ENCODE results near the gene ZNF654. TPM values are rescaled to one million over a fixed set of nuclear protein-coding genes. Genes with fewer than 3 reads are reported as not detected.
A peak's percentile ranks its signal among the peaks of the same experiment; 100 is the strongest.

ZNF654 gene
- total and polyA plus RNA-seq, 9 of the 15 experiments (the other 6 are each of a cell fraction or from before 2014, with no cell fraction given), result 2.4 to 8.6 (median 5.1) TPM

DNA sequence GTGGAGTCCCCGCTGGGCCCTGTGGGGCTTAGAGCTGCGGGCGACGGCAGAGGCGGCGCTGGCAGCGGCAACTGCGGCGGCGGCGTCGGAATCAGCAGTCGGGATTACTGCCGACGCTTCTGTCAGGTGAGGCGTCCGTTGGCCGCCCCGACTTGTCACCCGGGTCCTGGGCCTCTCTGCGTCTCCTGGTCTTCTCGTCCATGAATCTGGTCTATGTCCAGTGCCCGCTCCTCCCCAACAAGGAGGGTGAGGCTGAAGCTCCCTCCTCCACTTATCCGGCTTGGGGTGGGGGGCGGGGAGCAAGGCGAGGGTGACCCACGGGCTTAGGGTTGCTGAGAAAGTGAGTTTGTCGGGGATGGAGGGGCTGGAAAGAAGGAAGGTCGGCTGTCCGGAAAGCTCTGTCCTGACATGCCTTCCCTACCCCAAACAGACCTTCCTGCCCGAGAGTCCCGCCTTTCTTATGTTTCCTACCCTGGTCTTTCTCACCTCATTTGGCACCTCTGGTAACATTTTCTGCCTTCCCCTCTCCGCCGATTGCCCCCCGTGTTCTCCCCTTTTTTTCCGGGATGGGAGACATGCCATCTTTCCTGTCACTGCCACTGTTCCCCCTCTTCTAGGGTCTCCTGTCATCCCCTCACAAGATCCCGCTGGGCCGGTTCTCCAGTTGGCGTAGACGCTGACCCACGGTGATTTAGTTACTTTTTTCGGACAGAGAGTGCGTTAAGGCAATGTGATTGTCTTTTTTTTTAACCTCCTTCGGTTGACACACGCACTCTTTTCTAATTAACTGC is 520 bp downstream of the ZNF654 start (continued):
- TF ChIP-seq, protein P1, sequence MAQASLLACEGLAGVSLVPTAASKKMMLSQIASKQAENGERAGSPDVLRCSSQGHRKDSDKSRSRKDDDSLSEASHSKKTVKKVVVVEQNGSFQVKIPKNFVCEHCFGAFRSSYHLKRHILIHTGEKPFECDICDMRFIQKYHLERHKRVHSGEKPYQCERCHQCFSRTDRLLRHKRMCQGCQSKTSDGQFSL (CRISPR knock-in tag; IDR thresholded peaks at IDR 0.05), result no peak
- TF ChIP-seq, protein P1 (tag; IDR thresholded peaks at IDR 0.05), result no peak
- TF ChIP-seq, protein P2, sequence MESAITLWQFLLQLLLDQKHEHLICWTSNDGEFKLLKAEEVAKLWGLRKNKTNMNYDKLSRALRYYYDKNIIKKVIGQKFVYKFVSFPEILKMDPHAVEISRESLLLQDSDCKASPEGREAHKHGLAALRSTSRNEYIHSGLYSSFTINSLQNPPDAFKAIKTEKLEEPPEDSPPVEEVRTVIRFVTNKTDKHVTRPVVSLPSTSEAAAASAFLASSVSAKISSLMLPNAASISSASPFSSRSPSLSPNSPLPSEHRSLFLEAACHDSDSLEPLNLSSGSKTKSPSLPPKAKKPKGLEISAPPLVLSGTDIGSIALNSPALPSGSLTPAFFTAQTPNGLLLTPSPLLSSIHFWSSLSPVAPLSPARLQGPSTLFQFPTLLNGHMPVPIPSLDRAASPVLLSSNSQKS (CRISPR knock-in tag; IDR thresholded peaks at IDR 0.05), result no peak
- TF ChIP-seq TAF9B (IDR thresholded peaks at IDR 0.05; ENCODE audit: partially characterized antibody) (no peak), ZNF766 (CRISPR knock-in tag; conservative IDR thresholded peaks at IDR 0.05) (no peak), SRSF3 (IDR thresholded peaks at IDR 0.05; ENCODE audit: insufficient read depth, low read length) (0 out of 2 replicates have a peak, but pooled peaks have one; percentile 42), KDM4B (IDR thresholded peaks at IDR 0.05; ENCODE audit: borderline replicate concordance in 2 of 2, low read depth in 1 of 2) (no peak), NRF1 (conservative IDR thresholded peaks at IDR 0.05 in 1 of 2, IDR thresholded peaks at IDR 0.05 in 1 of 2) (peak; percentile 51 to 61; a peak in 3 of 4 replicates), PHTF2 (CRISPR knock-in tag; IDR thresholded peaks at IDR 0.05) (no peak), PCBP1 (IDR thresholded peaks at IDR 0.05; ENCODE audit: low read depth, low read length, poor library complexity, severe bottlenecking) (no peak), PYGO2 (tag; IDR thresholded peaks at IDR 0.05) (no peak), BRF1 (IDR thresholded peaks at IDR 0.05; ENCODE audit: borderline replicate concordance, extremely low read depth, insufficient read length) (no peak), ZNF717 (CRISPR knock-in tag; IDR thresholded peaks at IDR 0.05) (no peak), MCM2 (IDR thresholded peaks at IDR 0.05; ENCODE audit: low read depth) (no peak), NCOA2 (IDR thresholded peaks at IDR 0.05; ENCODE audit: partially characterized antibody in 2 of 2) (no peak), ZBTB7A (IDR thresholded peaks at IDR 0.05; ENCODE audit: borderline replicate concordance, control insufficient read depth, low read depth, low read length) (0 out of 2 replicates have a peak, but pooled peaks have one; percentile 38), CEBPB (tag; IDR thresholded peaks at IDR 0.05) (no peak), SMARCE1 (IDR thresholded peaks at IDR 0.05) (no peak), HDAC8 (tag; IDR thresholded peaks at IDR 0.05) (no peak), SMARCA5 (IDR thresholded peaks at IDR 0.05) (no peak), POLR2B (IDR thresholded peaks at IDR 0.05; ENCODE audit: low read depth, partially characterized antibody) (peak; percentile 6), GATA2 (CRISPR knock-in tag; IDR thresholded peaks at IDR 0.05) (no peak)
- TF ChIP-seq, protein P3, sequence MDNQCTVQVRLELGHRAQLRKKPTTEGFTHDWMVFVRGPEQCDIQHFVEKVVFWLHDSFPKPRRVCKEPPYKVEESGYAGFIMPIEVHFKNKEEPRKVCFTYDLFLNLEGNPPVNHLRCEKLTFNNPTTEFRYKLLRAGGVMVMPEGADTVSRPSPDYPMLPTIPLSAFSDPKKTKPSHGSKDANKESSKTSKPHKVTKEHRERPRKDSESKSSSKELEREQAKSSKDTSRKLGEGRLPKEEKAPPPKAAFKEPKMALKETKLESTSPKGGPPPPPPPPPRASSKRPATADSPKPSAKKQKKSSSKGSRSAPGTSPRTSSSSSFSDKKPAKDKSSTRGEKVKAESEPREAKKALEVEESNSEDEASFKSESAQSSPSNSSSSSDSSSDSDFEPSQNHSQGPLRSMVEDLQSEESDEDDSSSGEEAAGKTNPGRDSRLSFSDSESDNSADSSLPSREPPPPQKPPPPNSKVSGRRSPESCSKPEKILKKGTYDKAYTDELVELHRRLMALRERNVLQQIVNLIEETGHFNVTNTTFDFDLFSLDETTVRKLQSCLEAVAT (IDR thresholded peaks at IDR 0.05), result peak in 1 of 2 experiments; percentile 36; a peak in 1 of 4 replicates
- TF ChIP-seq, protein P4, sequence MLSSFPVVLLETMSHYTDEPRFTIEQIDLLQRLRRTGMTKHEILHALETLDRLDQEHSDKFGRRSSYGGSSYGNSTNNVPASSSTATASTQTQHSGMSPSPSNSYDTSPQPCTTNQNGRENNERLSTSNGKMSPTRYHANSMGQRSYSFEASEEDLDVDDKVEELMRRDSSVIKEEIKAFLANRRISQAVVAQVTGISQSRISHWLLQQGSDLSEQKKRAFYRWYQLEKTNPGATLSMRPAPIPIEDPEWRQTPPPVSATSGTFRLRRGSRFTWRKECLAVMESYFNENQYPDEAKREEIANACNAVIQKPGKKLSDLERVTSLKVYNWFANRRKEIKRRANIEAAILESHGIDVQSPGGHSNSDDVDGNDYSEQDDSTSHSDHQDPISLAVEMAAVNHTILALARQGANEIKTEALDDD (IDR thresholded peaks at IDR 0.05), result no peak

All from K562 (cell line).